ENCODE measurements around the gene CCNB1.
"Not testable (repeated sequence)": the region's sequence is repeated elsewhere in the genome, so short reads cannot be mapped to it uniquely, and the experiment has no call there.

DNA sequence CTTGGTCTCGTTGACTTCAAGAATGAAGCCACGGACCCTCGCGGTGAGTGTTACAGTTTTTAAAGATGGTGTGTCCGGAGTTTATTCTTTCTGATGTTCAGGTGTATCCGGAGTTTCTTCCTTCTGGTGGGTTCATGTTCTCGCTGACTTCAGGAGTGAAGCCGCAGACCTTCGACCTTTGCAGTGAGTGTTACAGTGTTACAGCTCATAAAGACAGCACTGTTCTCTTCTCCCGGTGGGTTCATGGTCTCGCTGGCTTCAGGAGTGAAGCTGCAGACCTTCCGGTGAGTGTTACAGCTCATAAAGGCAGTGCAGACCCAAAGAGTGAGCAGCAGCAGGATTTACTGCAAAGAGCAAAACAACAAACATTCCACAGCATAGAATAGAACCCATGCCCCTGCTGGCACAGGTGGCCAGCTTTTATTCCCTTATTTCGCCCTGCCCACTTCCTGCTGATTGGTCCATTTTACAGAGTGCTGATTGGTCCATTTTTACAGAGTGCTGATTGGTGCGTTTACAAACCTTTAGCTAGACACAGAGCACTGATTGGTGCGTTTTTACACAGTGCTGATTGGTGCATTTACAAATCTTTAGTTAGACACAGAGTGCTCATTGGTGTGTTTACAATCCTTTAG is 14.8 kb downstream of the CCNB1 start:
- TF ChIP-seq, protein P1, sequence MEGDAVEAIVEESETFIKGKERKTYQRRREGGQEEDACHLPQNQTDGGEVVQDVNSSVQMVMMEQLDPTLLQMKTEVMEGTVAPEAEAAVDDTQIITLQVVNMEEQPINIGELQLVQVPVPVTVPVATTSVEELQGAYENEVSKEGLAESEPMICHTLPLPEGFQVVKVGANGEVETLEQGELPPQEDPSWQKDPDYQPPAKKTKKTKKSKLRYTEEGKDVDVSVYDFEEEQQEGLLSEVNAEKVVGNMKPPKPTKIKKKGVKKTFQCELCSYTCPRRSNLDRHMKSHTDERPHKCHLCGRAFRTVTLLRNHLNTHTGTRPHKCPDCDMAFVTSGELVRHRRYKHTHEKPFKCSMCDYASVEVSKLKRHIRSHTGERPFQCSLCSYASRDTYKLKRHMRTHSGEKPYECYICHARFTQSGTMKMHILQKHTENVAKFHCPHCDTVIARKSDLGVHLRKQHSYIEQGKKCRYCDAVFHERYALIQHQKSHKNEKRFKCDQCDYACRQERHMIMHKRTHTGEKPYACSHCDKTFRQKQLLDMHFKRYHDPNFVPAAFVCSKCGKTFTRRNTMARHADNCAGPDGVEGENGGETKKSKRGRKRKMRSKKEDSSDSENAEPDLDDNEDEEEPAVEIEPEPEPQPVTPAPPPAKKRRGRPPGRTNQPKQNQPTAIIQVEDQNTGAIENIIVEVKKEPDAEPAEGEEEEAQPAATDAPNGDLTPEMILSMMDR (IDR thresholded peaks at IDR 0.05): not testable (repeated sequence)
- TF ChIP-seq POLR2A, POLR2AphosphoS5, EP300 (IDR thresholded peaks at IDR 0.05): not testable (repeated sequence)

Data from stomach (tissue), 4 donors.